Vagina (tissue), 2 donors: ENCODE results near the gene KRT2.

Experiments
- POLR2A ChIP-seq, 2 donors: fragments of 450-650 bp; IDR thresholded peaks; one replicate each; pipeline ENCODE4 v1.6.1; 2017; ENCODE audit warnings: antibody characterized with exemption in 2 of 2, mild to moderate bottlenecking in 2 of 2, moderate library complexity in 2 of 2
- TF ChIP-seq, protein P1 (sequence below), 3 experiments: fragments of 450-650 bp in 2 of 3; fragments of 200-600 bp in 1 of 3; sonication (generic) in 1 of 3; IDR thresholded peaks; one replicate each; pipeline ENCODE4 v1.5.1; 2017 to 2019; ENCODE audit warnings: antibody characterized with exemption in 3 of 3, mild to moderate bottlenecking in 2 of 3, moderate library complexity in 2 of 3

DNA sequence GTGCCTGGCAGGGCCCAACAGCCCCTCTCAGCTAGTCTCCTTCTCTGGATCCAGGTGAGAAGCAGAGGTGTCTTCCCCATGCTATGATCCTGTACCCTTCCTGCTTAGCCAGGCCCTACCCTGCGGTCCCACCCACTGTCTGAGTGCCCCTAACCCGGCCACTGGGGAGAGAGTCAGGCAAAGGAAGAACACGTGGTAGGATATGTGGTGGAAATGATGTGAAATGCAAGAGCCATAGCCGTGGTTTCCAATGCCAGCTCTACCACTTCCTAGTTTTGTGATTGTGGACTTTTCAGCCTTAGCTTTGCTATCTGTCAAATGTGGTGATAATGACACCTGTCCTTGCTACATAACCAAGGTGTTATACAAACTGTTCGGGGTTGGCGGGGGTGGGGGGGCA is 15.8 kb downstream of the KRT2 start:
- TF ChIP-seq, protein P1, sequence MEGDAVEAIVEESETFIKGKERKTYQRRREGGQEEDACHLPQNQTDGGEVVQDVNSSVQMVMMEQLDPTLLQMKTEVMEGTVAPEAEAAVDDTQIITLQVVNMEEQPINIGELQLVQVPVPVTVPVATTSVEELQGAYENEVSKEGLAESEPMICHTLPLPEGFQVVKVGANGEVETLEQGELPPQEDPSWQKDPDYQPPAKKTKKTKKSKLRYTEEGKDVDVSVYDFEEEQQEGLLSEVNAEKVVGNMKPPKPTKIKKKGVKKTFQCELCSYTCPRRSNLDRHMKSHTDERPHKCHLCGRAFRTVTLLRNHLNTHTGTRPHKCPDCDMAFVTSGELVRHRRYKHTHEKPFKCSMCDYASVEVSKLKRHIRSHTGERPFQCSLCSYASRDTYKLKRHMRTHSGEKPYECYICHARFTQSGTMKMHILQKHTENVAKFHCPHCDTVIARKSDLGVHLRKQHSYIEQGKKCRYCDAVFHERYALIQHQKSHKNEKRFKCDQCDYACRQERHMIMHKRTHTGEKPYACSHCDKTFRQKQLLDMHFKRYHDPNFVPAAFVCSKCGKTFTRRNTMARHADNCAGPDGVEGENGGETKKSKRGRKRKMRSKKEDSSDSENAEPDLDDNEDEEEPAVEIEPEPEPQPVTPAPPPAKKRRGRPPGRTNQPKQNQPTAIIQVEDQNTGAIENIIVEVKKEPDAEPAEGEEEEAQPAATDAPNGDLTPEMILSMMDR (IDR thresholded peaks at IDR 0.05), result no peak
- no peak for TF ChIP-seq POLR2A (IDR thresholded peaks at IDR 0.05)
